CD4-positive, alpha-beta T cell treated with Interleukin-12 subunit alpha and Interleukin-12 subunit beta, for 1 hour (primary cell): ENCODE data around the gene BTG2.
A peak's percentile ranks its signal among the peaks of the same experiment; 100 is the strongest.
"Not testable (repeated sequence)": the region's sequence is repeated elsewhere in the genome, so short reads cannot be mapped to it uniquely, and the experiment has no call there.

Source experiments
- DNase-seq: peaks from one replicate; pipeline ENCODE4 v3.0.0-alpha.2; 2020

BTG2 gene

GRCh38 chr1:203296460-203297073 lies 8.8 kb upstream of the BTG2 start:
- DNase-seq: no peak

- DNase-seq: no peak
These were observed 6.2 kb upstream of the BTG2 start for GRCh38 chr1:203299169-203299568.

- DNase-seq: not testable (repeated sequence)
These were observed 5.4 kb upstream of the BTG2 start for GRCh38 chr1:203299719-203300429.

- DNase-seq: no peak
These were observed 4.6 kb upstream of the BTG2 start for GRCh38 chr1:203300441-203301330.

- no peak for DNase-seq
These were observed 4.0 kb upstream of the BTG2 start for GRCh38 chr1:203301331-203301668.

GRCh38 chr1:203302456-203302855 lies 2.9 kb upstream of the BTG2 start:
- no peak for DNase-seq

GRCh38 chr1:203302894-203303293 lies 2.4 kb upstream of the BTG2 start:
- DNase-seq: no peak

GRCh38 chr1:203304391-203304918 lies 864 bp upstream of the BTG2 start:
- no peak for DNase-seq

- no peak for DNase-seq
These were observed 430 bp downstream of the BTG2 start for GRCh38 chr1:203305809-203306088.

- peak; percentile 64 for DNase-seq
These were observed 1.0 kb downstream of the BTG2 start for GRCh38 chr1:203306089-203306964.

- DNase-seq: peak; percentile 63
These were observed 1.7 kb downstream of the BTG2 start for GRCh38 chr1:203306965-203307541.

- peak; percentile 36 for DNase-seq
These were observed 2.4 kb downstream of the BTG2 start for GRCh38 chr1:203307641-203308126.

- DNase-seq: peak; percentile 42
These were observed 3.1 kb downstream of the BTG2 start for GRCh38 chr1:203308328-203308922.

GRCh38 chr1:203308923-203309331 lies 3.6 kb downstream of the BTG2 start:
- DNase-seq: peak; percentile 64

GRCh38 chr1:203311368-203312301 lies 6.3 kb downstream of the BTG2 start:
- DNase-seq: peak; percentile 48

- not testable (repeated sequence) for DNase-seq
These were observed 8.9 kb downstream of the BTG2 start for GRCh38 chr1:203314025-203314759.

GRCh38 chr1:203316626-203317093 lies 11.3 kb downstream of the BTG2 start:
- no peak for DNase-seq

- no peak for DNase-seq
These were observed 12.3 kb downstream of the BTG2 start for GRCh38 chr1:203317429-203318228.

GRCh38 chr1:203318229-203318517 lies 12.9 kb downstream of the BTG2 start:
- DNase-seq: no peak
